WI38 (cell line): ENCODE measurements around the gene AGPAT2.

ENCODE experiments used
- H3K4me3 ChIP-seq: 2 replicates; pipeline ENCODE4 v1.5.1; 2011; ENCODE audit warnings: low read depth, mild to moderate bottlenecking, control low read depth, low read length
- TF ChIP-seq, protein P1 (sequence below): IDR thresholded peaks from 2 replicates; pipeline ENCODE4 v1.5.1; 2012; ENCODE audit warnings: low read depth, mild to moderate bottlenecking, control low read depth, low read length

AGPAT2 gene

DNA sequence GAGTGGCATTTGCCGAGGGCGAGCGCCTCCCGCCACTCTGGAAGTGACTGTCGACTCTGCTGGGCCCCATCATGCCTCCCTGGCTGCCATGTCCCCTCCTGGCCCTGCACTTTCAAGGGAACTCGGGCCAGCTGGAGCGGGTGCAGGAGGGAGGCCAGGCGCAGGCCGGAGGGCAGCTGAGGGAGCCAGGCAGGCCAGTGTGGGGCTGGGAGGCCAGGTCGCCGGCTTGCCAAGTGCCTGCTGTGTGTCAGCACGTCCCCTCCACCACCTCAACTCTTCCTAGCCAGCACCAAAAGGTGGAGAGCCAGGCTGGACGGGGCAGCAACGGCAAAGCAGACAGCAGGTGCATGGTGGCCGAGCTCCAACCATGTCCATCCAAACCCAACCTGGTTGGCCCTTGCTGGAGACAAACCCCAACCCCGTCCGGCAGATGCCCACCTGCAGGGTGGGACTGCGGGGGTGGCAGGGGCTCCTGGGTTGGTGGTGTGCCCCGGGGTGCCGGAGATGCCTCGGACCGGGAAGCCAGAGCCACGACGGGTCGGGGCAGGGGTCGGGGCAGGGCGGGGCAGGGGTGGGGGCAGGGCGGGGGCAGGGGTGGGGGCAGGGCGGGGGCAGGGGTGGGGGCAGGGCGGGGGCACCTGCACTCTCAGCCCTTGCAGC lies 61.1 kb downstream of the AGPAT2 start:
- no peak overlapping the region for H3K4me3 ChIP-seq
- TF ChIP-seq, protein P1, sequence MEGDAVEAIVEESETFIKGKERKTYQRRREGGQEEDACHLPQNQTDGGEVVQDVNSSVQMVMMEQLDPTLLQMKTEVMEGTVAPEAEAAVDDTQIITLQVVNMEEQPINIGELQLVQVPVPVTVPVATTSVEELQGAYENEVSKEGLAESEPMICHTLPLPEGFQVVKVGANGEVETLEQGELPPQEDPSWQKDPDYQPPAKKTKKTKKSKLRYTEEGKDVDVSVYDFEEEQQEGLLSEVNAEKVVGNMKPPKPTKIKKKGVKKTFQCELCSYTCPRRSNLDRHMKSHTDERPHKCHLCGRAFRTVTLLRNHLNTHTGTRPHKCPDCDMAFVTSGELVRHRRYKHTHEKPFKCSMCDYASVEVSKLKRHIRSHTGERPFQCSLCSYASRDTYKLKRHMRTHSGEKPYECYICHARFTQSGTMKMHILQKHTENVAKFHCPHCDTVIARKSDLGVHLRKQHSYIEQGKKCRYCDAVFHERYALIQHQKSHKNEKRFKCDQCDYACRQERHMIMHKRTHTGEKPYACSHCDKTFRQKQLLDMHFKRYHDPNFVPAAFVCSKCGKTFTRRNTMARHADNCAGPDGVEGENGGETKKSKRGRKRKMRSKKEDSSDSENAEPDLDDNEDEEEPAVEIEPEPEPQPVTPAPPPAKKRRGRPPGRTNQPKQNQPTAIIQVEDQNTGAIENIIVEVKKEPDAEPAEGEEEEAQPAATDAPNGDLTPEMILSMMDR: no peak

DNA sequence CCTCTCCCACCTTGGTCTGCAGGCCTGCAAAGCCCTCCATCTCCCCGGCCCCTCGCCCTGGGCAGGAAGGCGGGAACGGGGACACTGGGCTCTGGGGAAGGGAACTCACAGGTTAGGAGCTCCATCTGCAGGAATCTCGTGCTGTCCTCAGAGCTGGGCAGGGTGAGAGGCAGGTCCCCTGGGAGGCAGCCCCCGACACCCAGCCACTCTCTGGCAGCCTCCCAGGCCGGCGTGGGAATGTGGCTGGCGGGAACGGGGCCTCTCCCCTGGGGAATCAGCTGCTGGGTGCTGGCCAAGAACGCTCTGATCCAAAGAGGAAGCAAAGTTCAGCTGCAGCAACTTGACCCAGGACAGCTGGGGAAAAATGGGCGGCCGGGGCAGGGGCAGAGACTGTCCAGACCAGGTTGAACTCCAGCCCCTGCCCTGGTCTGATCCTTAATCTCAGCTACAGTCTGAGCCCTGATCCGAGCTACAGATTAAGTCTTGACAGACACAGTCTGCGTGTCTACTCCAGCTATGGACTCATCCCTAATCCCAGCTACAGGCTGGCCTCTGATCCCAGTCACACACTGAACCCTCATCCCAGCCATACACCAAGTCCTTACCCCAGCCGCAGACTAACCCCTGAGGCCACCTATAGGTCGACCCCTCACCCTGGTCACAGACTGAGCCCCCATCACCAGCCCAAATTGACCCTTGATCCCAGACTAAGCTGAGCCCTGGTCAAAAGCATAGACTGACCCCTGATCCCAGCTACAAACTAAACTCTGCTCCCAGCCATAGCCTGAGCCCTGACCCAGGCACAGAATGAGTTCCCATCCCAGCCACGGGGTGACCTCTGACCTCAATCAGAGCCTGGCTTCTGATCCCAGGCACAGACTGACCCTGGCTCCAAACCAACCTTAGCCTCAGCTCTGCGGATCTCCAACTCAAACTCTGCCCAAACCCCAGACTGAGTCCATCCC lies 61.9 kb downstream of the AGPAT2 start:
- no peak overlapping the region for H3K4me3 ChIP-seq
- TF ChIP-seq, protein P1: peak; percentile 43

DNA sequence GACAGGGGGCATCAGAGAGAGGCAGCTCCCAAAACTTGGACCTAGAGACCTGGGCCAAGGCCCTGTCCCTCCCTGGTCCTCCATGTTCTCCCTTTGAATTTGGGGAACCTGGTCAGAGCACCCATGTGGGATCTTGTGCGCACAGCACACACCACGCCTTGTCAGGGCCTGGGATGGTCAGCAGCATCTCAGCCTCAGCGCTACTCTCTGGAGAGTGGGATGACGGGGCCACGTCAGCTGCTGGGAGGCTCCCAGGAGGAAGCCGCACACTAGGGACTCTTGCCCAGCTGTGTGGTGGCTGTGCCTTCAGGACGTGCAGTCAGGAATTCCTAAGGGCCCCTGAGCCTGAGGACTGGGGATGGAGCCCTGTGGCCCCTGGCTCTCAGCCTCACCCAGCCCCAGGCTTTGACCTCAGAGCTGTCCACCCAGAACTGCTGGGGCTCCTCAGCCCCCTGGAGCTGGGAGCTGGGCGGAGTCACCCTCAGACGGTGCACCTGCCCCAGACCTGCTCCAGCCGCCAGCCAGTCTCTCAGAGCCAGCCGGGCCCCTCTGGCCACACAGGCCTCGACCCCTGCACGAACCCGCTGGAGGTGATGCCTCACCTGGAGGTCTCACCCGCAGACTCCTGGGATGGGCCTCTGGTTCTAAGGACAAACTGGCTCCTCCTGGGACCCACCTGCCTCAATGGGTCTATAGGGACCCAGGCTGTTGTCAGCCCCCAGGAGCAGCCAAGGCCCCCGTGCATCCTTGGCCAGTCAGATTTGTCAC lies 62.9 kb downstream of the AGPAT2 start:
- no peak overlapping the region for H3K4me3 ChIP-seq
- TF ChIP-seq, protein P1: no peak

DNA sequence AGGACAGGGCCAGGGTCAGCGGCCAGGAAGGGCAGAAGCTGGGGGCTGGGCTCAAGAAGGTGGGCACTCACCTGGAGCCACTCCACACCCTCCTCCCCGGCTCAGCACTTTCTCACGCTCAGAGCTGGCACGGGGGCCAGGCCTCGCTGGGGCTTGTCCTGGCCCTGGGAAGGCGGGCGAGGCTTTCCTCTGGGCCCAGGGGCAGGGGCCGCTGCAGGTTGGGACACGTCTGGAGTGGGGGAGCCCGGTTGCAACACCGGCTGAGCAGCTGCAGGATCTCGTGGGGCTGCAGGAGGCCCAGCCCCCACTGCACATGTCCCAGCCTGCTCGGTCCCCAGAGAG lies 63.4 kb downstream of the AGPAT2 start:
- no peak overlapping the region for H3K4me3 ChIP-seq
- TF ChIP-seq, protein P1: no peak
